ENCODE results near the gene KCNQ1OT1. TPM values are rescaled to one million over a fixed set of nuclear protein-coding genes. Genes with fewer than 3 reads are reported as not detected.

Gene KCNQ1OT1
- total and polyA plus RNA-seq, 2 experiments from 2014 or later = 3.1 to 7.9 TPM

- Histone ChIP-seq H3K9me3 (ENCODE audit: low read depth) (no peaks in the 10 kb centered on the region), H3K27ac (no peak overlapping the region)
Observed at GRCh38 chr11:2684581-2684980, 15.2 kb downstream of the KCNQ1OT1 start.

GRCh38 chr11:2683806-2684205 lies 16.0 kb downstream of the KCNQ1OT1 start:
- Histone ChIP-seq H3K9me2 (replicated peaks; ENCODE audit: insufficient read depth) (no peaks in the 10 kb centered on the region), H4K20me1 (ENCODE audit: insufficient read depth, poor library complexity, severe bottlenecking) (peaks cover 99% of the 10 kb centered on the region), H3K27ac (no peak overlapping the region), H3K36me3 (replicated peaks; ENCODE audit: insufficient read depth, low read depth) (no peaks in the 10 kb centered on the region), H3K4me3 (no peak overlapping the region), H3K4me2 (no peak overlapping the region), H2AFZ (no peak overlapping the region), H3K9me3 (ENCODE audit: low read depth) (no peaks in the 10 kb centered on the region), H3K79me2 (peaks cover 100% of the 10 kb centered on the region), H3K27me3 (no peaks in the 10 kb centered on the region), H3K4me1 (ENCODE audit: insufficient read depth) (peaks cover 37% of the 10 kb centered on the region)
- 79% methylated on average over 4 of the region's 4 CpGs for WGBS (ENCODE audit: low lambda C conversion rate, missing lambda C conversion rate)
- TF ChIP-seq EZH2phosphoT487 (IDR thresholded peaks at IDR 0.05; ENCODE audit: low read depth, severe bottlenecking, unreplicated experiment) (no peak), EZH2 (IDR thresholded peaks at IDR 0.05; ENCODE audit: borderline replicate concordance) (no peak), CTCF (IDR thresholded peaks at IDR 0.05; ENCODE audit: poor library complexity) (no peak)
- DNase-seq (ENCODE audit: low spot score) = no peak

More at GRCh38 chr11:2684581-2684980, 15.2 kb downstream of the KCNQ1OT1 start:
- Histone ChIP-seq H3K4me2 (no peak overlapping the region), H3K79me2 (peaks cover 100% of the 10 kb centered on the region), H3K36me3 (replicated peaks; ENCODE audit: insufficient read depth, low read depth) (no peaks in the 10 kb centered on the region), H3K4me1 (ENCODE audit: insufficient read depth) (peaks cover 42% of the 10 kb centered on the region), H3K27me3 (no peaks in the 10 kb centered on the region), H3K4me3 (no peak overlapping the region), H3K9me2 (replicated peaks; ENCODE audit: insufficient read depth) (no peaks in the 10 kb centered on the region), H2AFZ (no peak overlapping the region), H4K20me1 (ENCODE audit: insufficient read depth, poor library complexity, severe bottlenecking) (peaks cover 99% of the 10 kb centered on the region)
- DNase-seq (ENCODE audit: low spot score) = no peak
- WGBS (ENCODE audit: low lambda C conversion rate, missing lambda C conversion rate) = 100% methylated on average over 1 of the region's 1 CpG
- TF ChIP-seq EZH2phosphoT487 (IDR thresholded peaks at IDR 0.05; ENCODE audit: low read depth, severe bottlenecking, unreplicated experiment) = no peak
- TF ChIP-seq EZH2 (IDR thresholded peaks at IDR 0.05; ENCODE audit: borderline replicate concordance) = no peak
- no peak for TF ChIP-seq CTCF (IDR thresholded peaks at IDR 0.05; ENCODE audit: poor library complexity)

GRCh38 chr11:2681408-2682145 lies 18.2 kb downstream of the KCNQ1OT1 start:
- H3K4me1 ChIP-seq (ENCODE audit: insufficient read depth) = peaks cover 30% of the 10 kb centered on the region
- TF ChIP-seq EZH2 (IDR thresholded peaks at IDR 0.05; ENCODE audit: borderline replicate concordance) = no peak
- no peak for TF ChIP-seq EZH2phosphoT487 (IDR thresholded peaks at IDR 0.05; ENCODE audit: low read depth, severe bottlenecking, unreplicated experiment)
- no peak for TF ChIP-seq CTCF (IDR thresholded peaks at IDR 0.05; ENCODE audit: poor library complexity)
- no peaks in the 10 kb centered on the region for H3K27me3 ChIP-seq
- no peaks in the 10 kb centered on the region for H3K36me3 ChIP-seq (replicated peaks; ENCODE audit: insufficient read depth, low read depth)
- H3K79me2 ChIP-seq = peaks cover 100% of the 10 kb centered on the region
- peak overlapping the region; percentile 2 for H3K27ac ChIP-seq
- H3K4me3 ChIP-seq = no peak overlapping the region
- no peak for DNase-seq (ENCODE audit: low spot score)
- H3K4me2 ChIP-seq = no peak overlapping the region
- no peak overlapping the region for H2AFZ ChIP-seq
- 65% methylated on average over 5 of the region's 5 CpGs for WGBS (ENCODE audit: low lambda C conversion rate, missing lambda C conversion rate)
- H3K9me2 ChIP-seq (replicated peaks; ENCODE audit: insufficient read depth) = no peaks in the 10 kb centered on the region
- H3K9me3 ChIP-seq (ENCODE audit: low read depth) = no peaks in the 10 kb centered on the region
- H4K20me1 ChIP-seq (ENCODE audit: insufficient read depth, poor library complexity, severe bottlenecking) = peaks cover 94% of the 10 kb centered on the region

All from hepatocyte (in vitro differentiated cells).